Forelimb muscle (tissue), 1 donor: Measurements from ENCODE around the gene IFI16. TPM values are rescaled to one million over a fixed set of nuclear protein-coding genes. Genes with fewer than 3 reads are reported as not detected.
"Not testable (repeated sequence)": the region's sequence is repeated elsewhere in the genome, so short reads cannot be mapped to it uniquely, and the experiment has no call there.

Source experiments
- DNase-seq: peaks from one replicate; pipeline ENCODE4 v3.0.0-alpha.2; 2013; ENCODE audit warnings: low read depth
- polyA plus RNA-seq: library from polyadenylated mRNA; unstranded; fragments of 120-200 nt; gene quantifications from one replicate; pipeline ENCODE4 v1.2.1, GENCODE V29; 2013; ENCODE audit not compliant: insufficient read length

Gene IFI16
- polyA plus RNA-seq, 1 donor = 28.6 TPM

DNA sequence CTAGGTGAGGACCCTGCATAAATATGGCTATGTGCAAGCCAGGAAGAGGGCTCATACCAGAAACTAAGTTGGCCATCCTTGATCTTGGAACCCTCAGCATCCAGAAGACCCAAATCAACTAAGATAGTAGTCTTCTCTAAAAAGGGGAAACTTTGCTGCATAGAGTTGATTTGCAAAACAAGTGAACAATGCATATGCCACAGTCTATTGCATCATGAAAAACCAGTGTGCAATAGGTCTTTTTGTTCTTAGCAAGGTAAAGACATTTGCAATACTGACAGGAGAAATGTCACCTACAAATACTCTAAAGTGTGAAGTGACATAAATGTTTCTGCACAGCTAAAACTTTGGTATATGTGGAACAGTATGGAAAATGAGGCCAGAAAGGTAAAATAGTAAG lies 2.0 kb upstream of the IFI16 start:
- no peak for DNase-seq

DNA sequence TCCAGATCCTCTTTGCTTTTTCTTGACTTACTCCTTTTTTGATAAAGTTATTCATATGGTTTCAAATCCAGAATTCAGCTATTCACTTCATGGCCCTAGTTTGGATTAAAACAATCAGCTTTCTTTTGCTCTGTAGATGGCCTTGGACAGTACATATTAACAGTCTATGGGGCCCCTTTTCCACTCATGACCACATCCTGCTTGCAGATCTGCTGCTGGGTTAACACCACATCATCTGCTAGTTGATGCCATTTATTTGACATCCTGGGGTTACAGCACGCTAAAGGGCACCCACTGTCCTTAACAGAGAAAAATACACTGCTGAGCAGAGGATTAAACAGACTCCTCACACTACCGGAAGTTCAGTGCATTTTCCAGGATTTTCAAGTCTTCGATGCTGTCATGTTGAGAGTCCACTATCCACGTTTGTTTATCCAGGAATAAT lies 941 bp upstream of the IFI16 start:
- DNase-seq = no peak

DNA sequence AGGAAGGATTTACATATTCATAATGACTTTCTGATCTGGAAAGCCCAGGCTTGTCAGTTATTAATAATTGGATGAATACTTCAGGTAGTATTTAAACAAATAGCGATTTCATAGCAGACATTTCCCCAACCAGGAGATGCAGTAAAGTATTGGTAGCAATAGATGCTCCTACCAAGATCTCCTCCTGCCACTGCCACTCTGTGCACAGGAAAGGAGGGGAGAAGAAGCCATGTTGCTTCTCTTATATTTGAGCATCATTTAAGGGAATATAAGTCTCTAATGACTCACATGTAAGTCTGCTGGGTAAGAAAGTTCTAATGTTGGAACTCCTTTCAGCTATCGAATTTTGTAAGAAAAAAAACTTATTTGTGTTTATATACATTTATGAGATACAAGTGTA lies 420 bp upstream of the IFI16 start:
- DNase-seq = no peak

DNA sequence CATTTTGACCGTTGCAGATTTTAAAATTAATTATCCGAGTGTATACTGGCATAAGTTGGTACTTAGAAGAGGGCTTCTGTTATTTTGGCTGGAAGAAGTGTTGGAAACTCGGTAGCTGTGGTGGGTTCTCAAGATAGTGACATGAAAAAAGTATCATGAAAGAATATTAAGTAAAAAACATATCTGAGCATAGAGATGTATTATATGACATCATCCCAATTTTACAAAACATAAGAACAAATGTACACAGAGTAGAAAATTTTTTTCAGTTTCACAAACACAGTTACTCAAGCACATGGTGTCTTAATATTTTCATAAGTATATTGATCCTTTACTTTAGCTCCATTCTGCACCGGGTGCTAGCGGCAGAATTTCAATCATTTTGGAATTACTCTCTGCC lies 684 bp downstream of the IFI16 start:
- no peak for DNase-seq

DNA sequence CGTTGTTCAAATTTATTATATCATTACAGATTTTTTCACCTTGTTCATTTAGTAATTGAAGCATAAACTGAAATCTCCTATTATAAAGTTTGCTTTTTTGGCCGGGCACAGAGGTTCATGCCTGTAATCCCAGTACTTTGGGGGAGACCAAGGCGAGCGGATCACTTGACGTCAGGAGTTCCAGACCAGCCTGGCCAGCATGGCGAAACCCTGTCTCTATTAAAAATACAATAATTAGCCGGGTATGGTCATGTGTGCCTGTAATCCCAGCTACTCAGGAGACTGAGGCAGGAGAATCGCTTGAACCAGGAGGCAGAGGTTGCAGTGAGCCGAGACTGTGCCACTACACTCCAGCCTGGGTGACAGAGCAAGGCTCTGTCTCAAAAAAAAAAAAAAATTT lies 1.3 kb downstream of the IFI16 start:
- not testable (repeated sequence) for DNase-seq

DNA sequence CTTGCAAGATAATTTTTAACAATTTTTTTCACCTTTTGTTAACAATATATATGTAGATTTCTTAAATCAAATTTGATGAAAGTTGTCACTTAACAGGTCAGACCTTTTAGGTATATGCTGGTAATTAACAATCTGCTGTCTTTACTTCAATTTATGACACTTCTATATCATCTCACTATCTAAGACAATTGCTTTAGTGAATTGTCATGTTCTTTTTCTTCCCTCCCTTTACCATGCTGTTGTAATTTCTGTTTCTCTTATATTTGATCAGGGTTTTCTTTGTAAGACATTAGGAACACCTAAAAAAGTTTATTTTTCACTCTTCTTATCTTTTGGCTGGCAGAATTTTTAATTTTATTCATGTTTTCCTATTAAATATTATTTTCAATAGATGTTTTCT lies 2.0 kb downstream of the IFI16 start:
- no peak for DNase-seq

DNA sequence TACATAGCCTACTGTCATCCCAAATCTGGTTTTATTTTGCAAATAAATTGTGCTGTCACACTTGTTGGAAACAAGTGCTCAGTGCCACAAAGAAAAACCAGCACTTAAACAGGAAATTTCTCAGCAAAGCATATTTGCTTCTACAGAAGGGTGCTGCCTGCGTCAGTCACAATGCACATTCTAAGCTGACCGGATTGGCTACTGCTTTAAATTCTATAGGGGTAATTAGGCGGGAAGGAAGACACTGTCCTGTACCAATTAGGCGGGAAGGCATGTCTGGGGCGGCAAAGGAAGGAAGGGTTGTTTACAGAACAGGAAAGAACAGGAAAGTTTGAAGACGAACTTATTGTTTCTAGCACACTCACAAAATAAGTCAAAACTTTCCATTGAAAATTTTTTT lies 2.8 kb downstream of the IFI16 start:
- no peak for DNase-seq

DNA sequence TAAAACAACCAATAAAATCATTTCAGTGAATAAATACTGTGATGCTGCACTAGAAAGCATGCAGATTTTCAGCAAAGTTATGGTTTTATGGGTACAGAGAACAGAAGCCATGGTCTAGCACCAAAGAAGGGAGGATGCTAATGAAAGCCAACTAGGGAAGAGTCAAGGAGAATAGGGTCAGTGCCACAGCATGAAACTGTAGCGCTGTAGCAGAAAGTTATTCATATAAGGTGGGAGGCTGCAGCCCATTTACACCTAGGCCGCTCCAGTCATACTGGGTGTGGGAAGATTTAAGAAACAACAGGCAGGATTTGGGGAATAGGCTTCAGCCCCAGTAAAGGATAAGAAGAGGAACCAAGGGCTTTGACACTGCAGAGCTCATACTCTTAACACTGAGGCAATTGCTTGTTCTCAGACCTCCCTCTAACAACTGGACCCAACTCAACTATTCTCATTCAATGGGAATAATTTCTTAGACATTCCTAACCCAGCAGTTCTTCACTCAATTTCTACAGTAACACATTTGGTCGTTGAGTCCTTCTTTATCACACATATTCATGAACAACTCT lies 4.4 kb downstream of the IFI16 start:
- no peak for DNase-seq

DNA sequence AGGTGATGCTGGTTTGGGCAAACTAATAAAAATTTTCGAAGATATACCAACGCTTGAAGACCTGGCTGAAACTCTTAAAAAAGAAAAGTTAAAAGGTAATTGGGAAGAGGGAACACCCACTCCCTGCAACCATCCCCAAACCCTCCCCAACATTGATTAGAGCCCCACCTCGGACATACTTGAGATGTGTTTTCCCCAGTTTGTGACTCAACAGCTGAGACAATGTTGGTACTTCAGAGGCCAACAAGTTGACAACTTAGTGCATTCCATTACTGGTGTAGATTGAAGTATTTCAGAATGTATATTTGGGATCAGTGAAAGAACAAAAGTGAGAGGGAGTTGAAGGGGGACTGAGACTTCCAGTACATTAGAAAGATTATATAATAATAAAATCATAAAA lies 5.1 kb downstream of the IFI16 start:
- no peak for DNase-seq

DNA sequence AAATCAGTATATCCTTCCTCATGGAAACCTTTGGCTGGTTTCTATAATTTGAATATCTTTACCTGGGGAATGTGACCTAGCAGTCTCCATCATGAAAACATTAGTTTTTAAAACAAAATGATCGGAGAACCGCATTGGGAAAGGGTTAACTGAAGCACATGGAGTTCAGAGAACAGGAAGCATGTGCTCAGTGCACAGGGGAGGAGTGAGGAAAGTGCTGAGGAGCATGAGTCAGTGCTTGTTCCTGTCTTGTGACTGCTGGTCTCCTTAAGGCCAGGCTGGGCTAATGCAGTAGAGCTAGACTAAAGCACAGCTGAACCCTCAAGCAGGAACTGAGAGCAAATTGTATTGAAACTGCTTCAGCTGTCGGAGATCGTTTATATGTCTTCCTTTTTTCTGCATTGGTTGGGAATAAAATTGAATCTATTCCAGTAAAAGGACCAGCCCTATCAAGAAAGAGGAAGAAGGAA lies 5.8 kb downstream of the IFI16 start:
- no peak for DNase-seq

DNA sequence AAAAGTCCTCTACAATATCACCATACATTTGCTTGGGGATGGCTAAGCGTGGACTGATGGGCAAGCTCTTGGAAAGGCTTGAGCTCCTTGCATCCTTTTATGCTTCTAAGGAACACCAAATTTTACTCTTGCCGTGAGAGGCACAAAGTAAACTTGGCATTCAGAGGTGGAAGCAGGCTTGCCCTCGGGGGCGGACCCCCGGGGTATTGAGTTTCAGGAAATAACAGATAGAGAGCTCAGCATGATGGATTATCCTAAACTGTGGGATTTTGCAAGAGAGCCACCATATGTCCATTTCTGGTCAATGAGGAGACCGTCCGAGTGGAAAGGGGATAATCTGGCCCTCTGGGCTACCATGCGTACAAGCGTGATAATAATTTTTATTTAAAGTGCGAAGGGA lies 14.0 kb downstream of the IFI16 start:
- no peak for DNase-seq

DNA sequence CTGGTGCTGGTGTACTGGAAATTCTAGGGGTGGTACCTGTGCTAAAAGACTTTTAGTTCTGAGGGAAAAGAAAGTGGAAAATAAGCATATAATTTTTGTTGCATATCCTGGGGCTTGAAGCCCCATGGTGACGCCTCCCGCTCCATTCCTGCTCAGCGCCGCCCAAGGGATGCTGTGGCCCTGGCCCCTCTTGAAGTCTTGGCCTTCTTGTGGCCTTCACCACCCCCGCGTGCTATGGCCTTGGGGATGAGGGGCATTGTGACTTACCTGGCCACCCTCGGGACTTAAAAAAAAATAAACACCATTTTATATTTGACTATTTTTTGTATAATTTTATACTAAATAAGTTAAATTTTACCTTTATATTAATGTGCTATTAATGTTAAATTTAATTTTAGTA lies 15.3 kb downstream of the IFI16 start:
- DNase-seq = no peak

DNA sequence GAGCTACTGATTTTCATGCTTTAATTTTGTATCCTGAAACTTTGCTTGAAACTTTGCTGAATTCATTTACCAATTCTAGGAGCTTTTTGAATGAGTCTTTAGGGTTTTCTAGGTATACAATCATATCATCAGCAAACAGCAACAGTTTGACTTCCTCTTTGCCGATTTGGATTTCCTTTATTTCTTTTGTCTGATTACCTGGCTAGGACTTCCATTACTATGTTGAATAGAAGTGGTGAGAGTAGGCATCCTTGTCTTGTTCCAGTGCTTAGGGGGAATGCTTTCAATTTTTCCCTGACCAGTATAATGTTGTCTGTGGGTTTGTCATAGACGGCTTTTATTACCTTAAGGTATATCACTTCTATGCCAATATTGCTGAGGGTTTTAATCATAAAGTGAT lies 17.1 kb downstream of the IFI16 start:
- DNase-seq = not testable (repeated sequence)

DNA sequence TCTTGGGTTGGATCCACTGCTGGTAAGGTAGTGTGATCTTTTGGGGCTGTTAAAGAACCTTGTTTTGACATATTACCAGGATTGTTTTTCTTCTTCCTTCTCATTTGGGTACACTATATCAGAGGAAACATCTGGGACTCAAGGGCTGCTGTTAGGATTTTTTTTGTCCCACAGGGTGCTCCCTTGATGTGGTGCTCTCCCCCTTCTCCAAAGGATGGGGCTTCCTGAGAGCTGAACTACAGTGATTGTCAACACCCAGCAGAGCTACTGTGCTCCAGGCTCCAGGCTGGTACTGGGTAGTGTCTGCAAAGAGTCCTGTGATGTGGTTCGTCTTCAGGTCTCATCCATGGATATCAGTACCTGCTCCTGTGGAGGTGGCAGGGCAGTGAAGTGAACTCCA lies 20.6 kb downstream of the IFI16 start:
- no peak for DNase-seq

DNA sequence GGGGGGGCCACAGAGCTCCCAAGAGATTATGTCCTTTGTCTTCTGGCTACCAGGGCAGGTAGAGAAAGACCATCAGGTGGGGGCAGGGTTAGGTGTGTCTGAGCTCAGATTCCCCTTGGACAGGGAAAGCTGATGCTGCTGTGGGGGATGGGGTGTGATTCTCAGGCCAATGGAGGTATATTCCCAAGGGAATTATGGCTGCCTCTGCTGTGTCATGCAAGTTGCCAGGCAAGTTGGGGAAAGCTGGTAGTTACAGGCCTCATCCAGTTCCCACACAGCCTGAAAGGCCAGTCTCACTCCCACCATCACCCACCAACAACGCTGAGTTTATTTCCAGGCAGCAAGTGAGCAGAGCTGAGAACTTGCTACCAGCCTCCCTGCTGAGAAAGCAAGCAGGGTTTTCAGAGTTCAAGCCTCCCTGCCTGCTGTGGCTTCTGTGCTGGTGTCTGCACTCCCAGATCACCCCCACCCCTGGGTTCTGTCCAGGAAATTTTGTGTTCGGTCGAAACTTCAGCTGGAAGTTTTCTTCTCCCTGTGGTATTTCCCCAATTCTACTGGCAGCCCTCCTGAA lies 21.3 kb downstream of the IFI16 start:
- DNase-seq = no peak

DNA sequence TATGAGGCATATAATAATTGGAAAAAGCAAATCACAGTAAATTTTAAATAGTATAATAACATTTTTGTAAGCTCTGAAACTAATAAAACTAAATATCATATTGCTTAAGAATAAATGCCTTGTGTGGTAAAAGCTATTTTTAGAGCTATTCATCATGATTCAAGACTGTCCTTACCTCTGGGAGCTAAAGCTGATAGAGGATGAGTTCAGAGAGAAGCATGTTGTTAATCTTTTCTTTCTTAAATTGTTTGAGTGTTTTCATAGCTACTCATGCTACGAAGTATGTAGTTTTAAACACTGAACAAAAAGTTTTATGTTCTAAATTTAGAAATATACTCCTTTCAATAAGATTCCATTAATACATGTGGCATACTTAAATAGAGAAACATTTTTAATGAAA lies 30.5 kb downstream of the IFI16 start:
- no peak for DNase-seq

DNA sequence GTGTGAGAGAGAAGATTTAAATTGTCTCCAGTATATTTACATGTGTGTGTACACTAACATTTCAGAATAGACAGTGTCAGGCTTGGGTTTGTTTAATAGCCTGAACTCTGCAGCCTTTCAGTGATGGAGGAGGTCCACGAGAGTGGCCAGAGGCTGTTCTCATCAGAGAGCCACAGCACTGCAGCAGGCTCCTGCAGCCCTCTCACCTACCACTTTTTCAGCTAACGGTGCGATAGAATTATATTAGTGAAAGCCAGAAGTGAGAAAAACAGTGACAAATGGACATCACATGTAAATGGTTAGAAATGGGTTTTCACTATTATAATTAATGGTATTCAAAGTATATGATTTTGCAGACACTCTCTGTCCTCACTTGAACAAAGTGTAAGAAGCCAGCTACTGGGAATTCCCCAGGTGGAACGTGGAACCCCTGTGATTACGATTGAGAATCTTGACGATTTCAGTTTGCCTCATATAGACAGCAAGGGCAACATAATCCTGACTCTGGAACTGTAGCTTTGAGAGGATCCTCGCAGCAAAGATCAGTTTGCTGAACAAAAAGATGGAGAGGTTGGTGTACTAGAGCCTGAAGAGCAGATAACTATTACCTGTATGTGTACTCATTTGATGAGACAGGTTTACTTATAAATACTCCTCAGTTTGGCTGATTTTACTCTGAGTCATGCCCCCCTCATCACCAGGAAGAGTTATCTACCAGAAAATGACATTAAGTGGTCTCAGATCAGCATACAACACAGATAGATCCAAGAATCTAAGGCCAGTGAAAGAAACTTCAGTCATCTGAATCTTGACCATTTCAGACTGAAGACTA lies 31.4 kb downstream of the IFI16 start:
- DNase-seq = no peak

DNA sequence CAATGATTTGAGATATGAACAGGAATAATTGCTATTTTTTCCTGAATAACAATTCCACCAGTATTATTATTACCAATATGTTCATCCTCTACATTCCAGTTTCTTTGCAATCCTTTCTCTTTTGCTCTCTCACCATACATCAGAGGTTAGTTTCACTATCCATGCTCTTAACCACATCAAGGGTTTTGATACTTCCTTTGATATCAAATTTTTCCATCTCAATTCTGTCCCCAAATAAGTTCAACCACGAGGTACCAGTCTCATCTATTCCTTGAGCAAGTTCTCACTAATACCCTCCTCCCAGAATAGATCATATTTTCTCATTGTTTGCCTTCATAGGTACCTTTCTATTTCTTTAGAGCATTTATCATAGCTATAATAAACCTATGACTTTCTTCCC lies 36.8 kb downstream of the IFI16 start:
- not testable (repeated sequence) for DNase-seq

DNA sequence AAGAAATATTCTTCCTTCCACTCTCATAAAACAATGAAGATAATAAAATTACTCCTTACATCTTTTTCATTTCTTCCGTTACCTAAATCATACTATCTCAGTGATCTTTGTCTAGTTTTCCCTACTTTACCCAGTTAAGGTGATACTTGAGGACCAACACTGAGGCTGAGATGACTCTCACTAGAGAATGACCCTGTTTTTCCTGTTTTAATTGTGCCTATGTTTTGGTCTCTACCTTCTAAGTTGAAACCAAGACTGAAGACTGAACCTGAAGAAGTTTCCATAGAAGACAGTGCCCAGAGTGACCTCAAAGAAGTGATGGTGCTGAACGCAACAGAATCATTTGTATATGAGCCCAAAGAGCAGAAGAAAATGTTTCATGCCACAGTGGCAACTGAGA lies 41.7 kb downstream of the IFI16 start:
- DNase-seq = no peak

DNA sequence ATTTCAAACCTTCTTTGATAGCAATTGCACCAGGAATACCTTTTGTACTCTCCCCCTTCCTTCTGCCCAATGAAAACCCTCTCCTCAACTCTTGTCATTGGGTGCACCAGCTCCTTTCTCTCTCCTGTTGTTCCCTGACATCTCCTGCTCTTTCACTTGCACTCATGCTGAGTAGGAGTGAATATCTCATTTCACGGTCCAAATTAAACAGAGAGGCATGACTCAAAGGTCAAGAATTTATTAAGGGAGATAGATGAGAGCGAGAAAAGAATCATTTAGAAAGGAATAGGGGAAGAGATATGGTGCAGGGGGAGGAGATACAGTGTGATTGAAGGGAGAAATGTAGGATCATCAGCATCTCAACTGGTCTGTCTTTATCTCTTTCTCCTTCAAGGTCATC lies 44.7 kb downstream of the IFI16 start:
- no peak for DNase-seq

DNA sequence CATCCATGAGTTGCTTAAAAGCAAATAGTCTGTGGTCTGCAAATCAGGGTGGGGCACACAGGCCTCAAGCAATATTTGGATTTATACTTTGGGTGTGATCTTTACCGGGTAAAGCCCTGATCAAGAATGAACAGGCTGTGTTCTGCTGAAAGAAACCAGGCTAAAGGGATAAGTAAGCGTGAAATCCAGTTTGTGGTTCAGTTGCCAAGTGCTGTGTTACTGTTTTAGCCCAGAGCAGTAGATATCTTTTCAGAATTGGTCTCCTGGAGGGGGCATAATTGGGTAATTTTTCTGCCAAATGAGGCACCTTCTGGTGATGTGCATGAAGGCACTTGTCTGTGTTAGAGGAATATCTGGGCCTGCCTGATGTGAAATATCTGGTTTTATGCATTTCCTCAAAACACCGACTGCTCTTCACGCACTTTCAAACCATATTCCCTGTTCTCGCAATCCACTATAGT lies 45.5 kb downstream of the IFI16 start:
- no peak for DNase-seq

DNA sequence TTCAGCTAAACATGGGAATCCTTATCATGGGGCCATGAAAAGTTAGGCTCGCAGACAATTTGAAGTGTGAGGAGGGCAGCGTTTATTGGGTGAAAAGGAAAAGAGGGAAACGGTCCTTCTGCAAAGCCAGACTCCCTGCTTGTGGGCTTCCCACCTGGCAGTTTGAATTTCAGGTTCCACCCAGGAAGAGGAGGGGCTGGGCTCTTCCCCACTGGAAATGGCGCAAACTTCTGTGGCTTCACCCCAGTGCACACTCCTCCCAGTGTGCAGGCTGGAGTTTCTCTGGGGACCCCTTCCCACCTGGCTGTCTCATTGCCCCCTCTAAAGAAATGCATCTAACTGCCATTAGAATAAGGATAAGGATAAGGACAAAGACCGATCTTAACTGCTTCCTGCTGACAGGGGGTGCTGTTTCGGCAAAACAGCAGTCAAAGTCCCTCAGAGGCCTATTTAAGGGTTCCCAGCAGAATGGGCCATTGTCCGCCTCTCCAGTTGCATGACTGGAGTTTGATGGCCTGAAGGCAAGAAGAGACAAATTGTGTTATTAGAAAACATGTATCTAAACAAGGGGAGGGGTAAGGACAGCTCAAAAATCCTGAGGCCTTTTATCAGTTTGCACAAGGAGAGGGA lies 46.5 kb downstream of the IFI16 start:
- no peak for DNase-seq

DNA sequence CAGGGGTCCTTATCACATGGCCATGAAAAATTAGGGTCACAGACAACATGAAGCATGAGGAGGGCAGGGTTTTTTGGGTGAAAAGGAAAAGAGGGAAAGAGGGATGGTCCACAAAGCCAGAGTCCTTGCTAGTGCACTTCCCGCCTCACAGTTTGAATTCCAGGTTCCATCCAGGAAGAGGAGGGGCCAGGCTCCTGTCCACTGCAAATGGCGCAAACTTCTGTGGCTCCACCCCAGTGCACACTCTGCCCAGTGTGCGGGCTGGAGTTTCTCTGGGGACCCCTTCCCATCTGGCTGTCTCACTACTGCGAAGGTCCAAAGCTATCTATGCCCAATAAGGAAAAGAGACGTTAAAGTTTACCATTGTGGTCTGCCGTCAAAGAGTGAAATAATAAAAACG lies 49.0 kb downstream of the IFI16 start:
- no peak for DNase-seq
